Astrocyte (in vitro differentiated cells and primary cell): ENCODE measurements around the gene MTARC2. TPM values are rescaled to one million over a fixed set of nuclear protein-coding genes. Genes with fewer than 3 reads are reported as not detected.
"Not testable (repeated sequence)": the region's sequence is repeated elsewhere in the genome, so short reads cannot be mapped to it uniquely, and the experiment has no call there.

Experiments
- DNase-seq: peaks from one replicate; pipeline ENCODE4 v3.0.0-alpha.2; 2010; ENCODE audit warnings: low read depth
- FAIRE-seq: peaks from 2 replicates; lab custom pipeline; 2011; peaks lifted over from hg19 to GRCh38; lab: Jason Lieb, UNC
- H2AFZ ChIP-seq: 2 replicates; pipeline ENCODE4 v1.6.0; 2012; ENCODE audit warnings: low read depth, low read length, inconsistent platforms
- H3K27ac ChIP-seq: 2 replicates; pipeline ENCODE4 v1.5.1; 2011; ENCODE audit warnings: low read depth, low read length, inconsistent platforms
- H3K27me3 ChIP-seq: 2 replicates; pipeline ENCODE4 v1.6.0; 2011; ENCODE audit warnings: low read length, inconsistent platforms; ENCODE audit not compliant: insufficient read depth
- H3K36me3 ChIP-seq: 2 replicates; pipeline ENCODE4 v1.5.1; 2011; ENCODE audit warnings: low read length, inconsistent platforms; ENCODE audit not compliant: insufficient read depth
- H3K4me1 ChIP-seq: 2 replicates; pipeline ENCODE4 v1.5.1; 2011; ENCODE audit warnings: low read length, inconsistent platforms; ENCODE audit not compliant: insufficient read depth
- H3K4me2 ChIP-seq: 2 replicates; pipeline ENCODE4 v1.6.0; 2012; ENCODE audit warnings: low read length, inconsistent platforms
- H3K4me3 ChIP-seq: 2 replicates; pipeline ENCODE4 v1.5.1; 2011; ENCODE audit warnings: low read depth, mild to moderate bottlenecking, low read length, inconsistent platforms; ENCODE audit not compliant: insufficient read depth
- H3K79me2 ChIP-seq: 2 replicates; pipeline ENCODE4 v1.6.0; 2012; ENCODE audit warnings: mild to moderate bottlenecking, low read length, inconsistent platforms; ENCODE audit not compliant: insufficient read depth
- H3K9ac ChIP-seq: 2 replicates; pipeline ENCODE4 v1.6.0; 2012; ENCODE audit warnings: mild to moderate bottlenecking, low read length, inconsistent platforms
- H3K9me3 ChIP-seq: 2 replicates; pipeline ENCODE4 v1.5.1; 2012; ENCODE audit warnings: low read depth, mild to moderate bottlenecking, low read length, inconsistent platforms; ENCODE audit not compliant: insufficient read depth
- H4K20me1 ChIP-seq: 2 replicates; pipeline ENCODE4 v1.6.0; 2012; ENCODE audit warnings: low read length, inconsistent platforms; ENCODE audit not compliant: insufficient read depth
- H3K27ac Mint-ChIP-seq: one replicate; pipeline ENCODE4 v1.8.0; 2021; ENCODE audit warnings: mild to moderate bottlenecking, mixed read lengths; ENCODE audit not compliant: unreplicated experiment
- H3K27me3 Mint-ChIP-seq: one replicate; pipeline ENCODE4 v1.8.0; 2021; ENCODE audit warnings: low read depth, mixed read lengths; ENCODE audit not compliant: unreplicated experiment
- H3K36me3 Mint-ChIP-seq: one replicate; pipeline ENCODE4 v1.8.0; 2021; ENCODE audit warnings: low read depth, mixed read lengths; ENCODE audit not compliant: unreplicated experiment
- H3K4me1 Mint-ChIP-seq: one replicate; pipeline ENCODE4 v1.8.0; 2021; ENCODE audit warnings: low read depth, mixed read lengths; ENCODE audit not compliant: unreplicated experiment
- H3K4me3 Mint-ChIP-seq: one replicate; pipeline ENCODE4 v1.8.0; 2021; ENCODE audit warnings: mild to moderate bottlenecking, moderate library complexity, mixed read lengths; ENCODE audit not compliant: unreplicated experiment
- H3K9me3 Mint-ChIP-seq: one replicate; pipeline ENCODE4 v1.8.0; 2021; ENCODE audit warnings: mild to moderate bottlenecking, mixed read lengths; ENCODE audit not compliant: unreplicated experiment
- EZH2 ChIP-seq: IDR thresholded peaks from 2 replicates; pipeline ENCODE4 v1.6.1; 2012; ENCODE audit warnings: mild to moderate bottlenecking, low read length, inconsistent platforms; ENCODE audit not compliant: insufficient read depth
- total RNA-seq: library from RNA; stranded (reverse); gene quantifications from 2 replicates; pipeline ENCODE4 v1.2.1, GENCODE V29; 2021
- TF ChIP-seq, protein P1 (sequence below): IDR thresholded peaks from 2 replicates; pipeline ENCODE4 v1.5.1; 2011; ENCODE audit warnings: low read depth, mild to moderate bottlenecking, inconsistent platforms, low read length, moderate library complexity; ENCODE audit not compliant: insufficient read depth

MTARC2 gene
- total RNA-seq, 1 donor from 2014 or later, result 3.1 TPM

DNA sequence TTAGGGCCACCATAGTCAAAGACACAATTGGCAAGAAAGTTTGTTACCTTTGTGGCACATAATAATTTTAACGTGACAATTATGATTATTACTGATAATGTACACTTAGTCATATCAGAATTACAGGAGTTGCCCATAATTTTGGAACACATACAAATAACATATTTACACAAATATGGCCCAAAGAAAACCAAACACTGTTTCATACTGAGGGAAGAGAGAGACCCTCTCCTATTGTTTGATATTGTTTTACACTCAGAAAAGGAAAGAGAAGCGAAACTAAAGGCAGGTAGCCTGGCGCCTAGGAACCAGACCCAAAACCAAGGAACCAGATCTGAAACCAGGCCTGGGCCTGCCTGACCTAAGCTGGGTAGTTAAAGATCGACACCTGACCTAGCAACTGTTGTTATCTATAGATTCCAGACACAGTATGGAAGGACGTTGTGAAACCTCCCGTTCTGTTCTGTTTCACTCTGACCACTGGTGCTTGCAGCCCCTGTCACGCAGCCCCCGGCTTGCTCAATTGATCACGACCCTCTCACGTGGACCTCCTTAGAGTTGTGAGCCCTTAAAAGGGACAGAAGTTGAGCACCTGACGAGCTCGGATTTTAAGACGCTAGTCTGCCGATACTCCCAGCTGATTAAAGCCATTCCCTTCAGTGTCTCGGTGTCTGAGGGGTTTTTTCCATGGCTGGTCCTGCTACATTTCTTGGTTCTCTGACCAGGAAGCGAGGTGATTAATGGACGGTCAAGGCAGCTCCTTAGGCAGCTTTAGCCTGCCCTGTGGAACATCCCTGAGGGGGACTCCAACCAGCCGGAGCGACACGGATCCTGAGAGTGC lies 30.1 kb upstream of the MTARC2 start:
- Histone ChIP-seq H4K20me1 (no peaks in the 10 kb centered on the region), H3K36me3 (no peaks in the 10 kb centered on the region), H3K9me3 (no peaks in the 10 kb centered on the region), H3K27me3 (no peaks in the 10 kb centered on the region), H2AFZ (no peak overlapping the region), H3K9ac (no peak overlapping the region), H3K4me2 (no peak overlapping the region), H3K4me3 (no peak overlapping the region), H3K27ac (no peak overlapping the region), H3K79me2 (no peaks in the 10 kb centered on the region), H3K4me1 (no peaks in the 10 kb centered on the region)
- FAIRE-seq (no peak), DNase-seq (no peak)
- peaks cover 13% of the 10 kb centered on the region for H3K9me3 Mint-ChIP-seq
- peaks cover 4% of the 10 kb centered on the region for H3K27me3 Mint-ChIP-seq
- H3K4me1 Mint-ChIP-seq, result no peaks in the 10 kb centered on the region
- TF ChIP-seq, protein P1, sequence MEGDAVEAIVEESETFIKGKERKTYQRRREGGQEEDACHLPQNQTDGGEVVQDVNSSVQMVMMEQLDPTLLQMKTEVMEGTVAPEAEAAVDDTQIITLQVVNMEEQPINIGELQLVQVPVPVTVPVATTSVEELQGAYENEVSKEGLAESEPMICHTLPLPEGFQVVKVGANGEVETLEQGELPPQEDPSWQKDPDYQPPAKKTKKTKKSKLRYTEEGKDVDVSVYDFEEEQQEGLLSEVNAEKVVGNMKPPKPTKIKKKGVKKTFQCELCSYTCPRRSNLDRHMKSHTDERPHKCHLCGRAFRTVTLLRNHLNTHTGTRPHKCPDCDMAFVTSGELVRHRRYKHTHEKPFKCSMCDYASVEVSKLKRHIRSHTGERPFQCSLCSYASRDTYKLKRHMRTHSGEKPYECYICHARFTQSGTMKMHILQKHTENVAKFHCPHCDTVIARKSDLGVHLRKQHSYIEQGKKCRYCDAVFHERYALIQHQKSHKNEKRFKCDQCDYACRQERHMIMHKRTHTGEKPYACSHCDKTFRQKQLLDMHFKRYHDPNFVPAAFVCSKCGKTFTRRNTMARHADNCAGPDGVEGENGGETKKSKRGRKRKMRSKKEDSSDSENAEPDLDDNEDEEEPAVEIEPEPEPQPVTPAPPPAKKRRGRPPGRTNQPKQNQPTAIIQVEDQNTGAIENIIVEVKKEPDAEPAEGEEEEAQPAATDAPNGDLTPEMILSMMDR, result no peak
- TF ChIP-seq EZH2, result no peak
- H3K27ac Mint-ChIP-seq, result no peak overlapping the region
- H3K4me3 Mint-ChIP-seq, result no peak overlapping the region
- no peaks in the 10 kb centered on the region for H3K36me3 Mint-ChIP-seq

DNA sequence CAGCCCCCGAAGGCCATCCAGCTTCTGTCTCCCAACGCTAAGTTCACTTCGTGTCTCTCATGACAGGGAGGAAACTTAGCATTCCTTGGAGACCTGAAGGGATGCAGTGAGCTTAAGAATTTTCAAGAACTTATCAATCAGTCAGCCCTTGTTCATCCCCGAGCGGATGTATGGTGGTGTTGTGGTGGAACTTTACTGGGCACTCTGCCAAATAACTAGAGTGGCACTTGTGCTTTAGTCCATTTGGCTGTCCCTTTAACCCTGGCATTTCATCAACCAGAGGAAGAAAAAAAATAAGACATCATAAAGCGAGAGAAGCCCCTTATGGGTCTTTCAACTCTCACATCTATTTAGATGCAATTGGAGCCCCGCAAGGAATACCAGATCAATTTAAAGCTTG lies 26.9 kb upstream of the MTARC2 start:
- H3K27me3 Mint-ChIP-seq, H3K4me2 ChIP-seq, H3K27ac ChIP-seq, H4K20me1 ChIP-seq, H3K9me3 Mint-ChIP-seq, H3K36me3 Mint-ChIP-seq, H3K4me3 Mint-ChIP-seq, DNase-seq, FAIRE-seq, H3K4me3 ChIP-seq, H3K9ac ChIP-seq, H3K79me2 ChIP-seq, H3K4me1 ChIP-seq, H3K27ac Mint-ChIP-seq, H3K27me3 ChIP-seq, H2AFZ ChIP-seq, H3K36me3 ChIP-seq, H3K4me1 Mint-ChIP-seq, H3K9me3 ChIP-seq: not testable (repeated sequence)

DNA sequence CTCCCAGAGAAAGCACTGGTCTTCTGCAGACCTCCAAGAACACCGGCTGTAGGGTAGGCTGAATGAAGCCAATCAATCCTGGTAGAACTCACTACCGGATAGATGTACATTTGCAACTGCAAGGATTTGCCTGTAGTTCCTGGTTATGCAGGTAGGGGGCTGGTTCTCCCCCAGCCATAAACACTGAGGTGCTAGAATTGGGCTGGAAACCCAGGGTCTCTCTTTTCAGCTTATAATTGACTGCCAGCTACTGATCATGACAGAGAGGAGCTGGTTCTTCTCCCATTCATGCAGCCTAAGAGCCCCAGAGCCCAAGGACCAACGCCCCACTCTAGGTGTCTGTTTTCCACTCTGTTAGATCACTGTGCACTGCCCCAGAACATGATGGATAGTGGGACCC lies 21.5 kb upstream of the MTARC2 start:
- Histone ChIP-seq H4K20me1 (no peaks in the 10 kb centered on the region), H3K9me3 (no peaks in the 10 kb centered on the region), H3K4me2 (no peak overlapping the region), H3K4me1 (no peaks in the 10 kb centered on the region), H3K9ac (no peak overlapping the region), H2AFZ (no peak overlapping the region), H3K27ac (no peak overlapping the region), H3K36me3 (no peaks in the 10 kb centered on the region), H3K27me3 (no peaks in the 10 kb centered on the region), H3K4me3 (no peak overlapping the region), H3K79me2 (no peaks in the 10 kb centered on the region)
- no peak for TF ChIP-seq EZH2
- TF ChIP-seq, protein P1, result peak; percentile 10
- H3K27ac Mint-ChIP-seq, result no peak overlapping the region
- no peaks in the 10 kb centered on the region for H3K36me3 Mint-ChIP-seq
- H3K4me1 Mint-ChIP-seq, result no peaks in the 10 kb centered on the region
- peaks cover 5% of the 10 kb centered on the region for H3K9me3 Mint-ChIP-seq
- no peak for DNase-seq
- no peak overlapping the region for H3K4me3 Mint-ChIP-seq
- peaks cover 8% of the 10 kb centered on the region for H3K27me3 Mint-ChIP-seq
- no peak for FAIRE-seq
